K562 (cell line): ENCODE measurements around the gene AKT1S1. TPM values are rescaled to one million over a fixed set of nuclear protein-coding genes. Genes with fewer than 3 reads are reported as not detected.
A peak's percentile ranks its signal among the peaks of the same experiment; 100 is the strongest.

Source experiments
- ATAC-seq: fragments of 200-7000 bp; cut with Tn5 transposase; 3 replicates; pipeline ENCODE4 v1.9.1; 2020; ENCODE audit warnings: moderate library complexity
- BruUV-seq: library from RNA; stranded (reverse); fragments of 400-500 nt; replicated peaks from 2 replicates; lab custom pipeline; 2021; lab: Mats Ljungman, UMichigan
- CTCF ChIA-PET: fragments of 300-600 bp; formaldehyde crosslinking; extraction: SDS; loops from one replicate; lab custom pipeline; 2021; ENCODE audit warnings: low intra/inter-chr PET ratio; lab: Yijun Ruan, JAX
- POLR2A ChIA-PET: fragments of 300-600, 350-650 bp; sonication (Branson Sonifier 250); formaldehyde crosslinking; extraction: SDS; loops from one replicate; lab custom pipeline; 2021; ENCODE audit warnings: antibody characterized with exemption, inconsistent platforms; lab: Yijun Ruan, JAX
- DNase-seq, 4 experiments: peaks; one replicate each; pipeline versions ENCODE4 v3.0.0 to v3.0.0-alpha.2; 2011 to 2018; ENCODE audit warnings: low spot score in 3 of 4, mixed read lengths in 3 of 4; ENCODE audit errors: extremely low read depth in 1 of 4
- FAIRE-seq: peaks from 2 replicates; lab custom pipeline; 2011; peaks lifted over from hg19 to GRCh38; lab: Jason Lieb, UNC
- H2AFZ ChIP-seq: 2 replicates; pipeline ENCODE4 v1.6.0; 2011; ENCODE audit warnings: low read depth, low read length, control low read depth, inconsistent platforms
- H3K27ac ChIP-seq: fragments of 200-600 bp; 3 replicates; pipeline ENCODE4 v1.8.0; 2011; ENCODE audit warnings: low read depth, mild to moderate bottlenecking, control low read depth, inconsistent platforms, low read length, moderate library complexity, mixed read lengths; ENCODE audit errors: extremely low read depth
- H3K27me3 ChIP-seq, 2 experiments: fragments of 300-600 bp in 1 of 2; 2 replicates in 1 of 2; 3 replicates in 1 of 2; pipeline versions ENCODE4 v1.6.0 to v1.8.0; 2011; ENCODE audit warnings: inconsistent platforms in 2 of 2, low read length in 2 of 2, mild to moderate bottlenecking in 1 of 2, mixed read lengths in 1 of 2, moderate library complexity in 1 of 2; ENCODE audit not compliant: control insufficient read depth in 2 of 2, insufficient read depth in 2 of 2
- H3K36me3 ChIP-seq: fragments of 300-600 bp; 3 replicates; pipeline ENCODE4 v1.8.0; 2011; ENCODE audit warnings: mild to moderate bottlenecking, low read length, inconsistent platforms; ENCODE audit not compliant: control insufficient read depth, insufficient read depth
- H3K4me1 ChIP-seq, 2 experiments: fragments of 200-600 bp in 1 of 2; replicated peaks in 1 of 2; 2 replicates in 1 of 2; 3 replicates in 1 of 2; pipeline versions ENCODE4 v1.5.1 to v1.8.0; 2011; ENCODE audit warnings: inconsistent platforms in 2 of 2, low read length in 2 of 2, mild to moderate bottlenecking in 1 of 2, mixed read lengths in 1 of 2, moderate library complexity in 1 of 2; ENCODE audit not compliant: control insufficient read depth in 2 of 2, insufficient read depth in 2 of 2
- H3K4me2 ChIP-seq: 2 replicates; pipeline ENCODE4 v1.6.1; 2011; ENCODE audit warnings: low read length, control low read depth, inconsistent platforms, mixed read lengths; ENCODE audit not compliant: insufficient read depth
- H3K4me3 ChIP-seq: fragments of 200-600 bp; sonication (generic), shearing (Covaris generic); 2 replicates; pipeline ENCODE4 v1.5.1; 2016; ENCODE audit warnings: control low read depth, inconsistent platforms
- H3K79me2 ChIP-seq: fragments of 200-600 bp; 3 replicates; pipeline ENCODE4 v1.8.0; 2011; ENCODE audit warnings: low read length, inconsistent platforms; ENCODE audit not compliant: control insufficient read depth, insufficient read depth
- H3K9ac ChIP-seq, 2 experiments: 2 replicates each; pipeline versions ENCODE4 v1.6.0 to v1.6.1; 2011; ENCODE audit warnings: low read depth in 2 of 2, low read length in 2 of 2, control low read depth in 1 of 2, inconsistent platforms in 1 of 2, mild to moderate bottlenecking in 1 of 2, mixed read lengths in 1 of 2; ENCODE audit not compliant: insufficient read depth in 1 of 2
- H3K9me1 ChIP-seq: one replicate; pipeline ENCODE4 v1.6.0; 2011; ENCODE audit warnings: inconsistent platforms, mild to moderate bottlenecking, low read length, moderate library complexity; ENCODE audit not compliant: control insufficient read depth, insufficient read depth
- H3K9me3 ChIP-seq: replicated peaks from 2 replicates; pipeline ENCODE4 v1.5.1; 2011; ENCODE audit warnings: low read depth, low read length, inconsistent platforms; ENCODE audit not compliant: control insufficient read depth, insufficient read depth
- H4K20me1 ChIP-seq: replicated peaks from 2 replicates; pipeline ENCODE4 v1.6.1; 2011; ENCODE audit warnings: low read length, inconsistent platforms, mixed read lengths; ENCODE audit not compliant: control insufficient read depth, insufficient read depth
- CCAR2 ChIP-seq: fragments of 200-400 bp; formaldehyde crosslinking; IDR thresholded peaks from 2 replicates; pipeline ENCODE4 v1.6.1; 2017; ENCODE audit warnings: mild to moderate bottlenecking, low read depth, low read length
- EGR1 ChIP-seq: fragments of 450-650 bp; conservative IDR thresholded peaks from 2 replicates; pipeline ENCODE4 v1.6.1; 2017; ENCODE audit warnings: mild to moderate bottlenecking
- MBD1 ChIP-seq: fragments of 250-450 bp; sonication (Bioruptor Pico); IDR thresholded peaks from 2 replicates; pipeline ENCODE4 v1.8.0; 2022; ENCODE audit warnings: inconsistent platforms
- POLR2G ChIP-seq: fragments of 200-400 bp; formaldehyde crosslinking; IDR thresholded peaks from 2 replicates; pipeline ENCODE4 v1.6.1; 2017; ENCODE audit warnings: low read depth, mild to moderate bottlenecking, antibody characterized with exemption, low read length, moderate library complexity
- SIN3A ChIP-seq, 2 experiments: fragments of 150-350 bp in 1 of 2; IDR thresholded peaks; 2 replicates each; pipeline ENCODE4 v1.6.1; 2011 to 2016; ENCODE audit warnings: borderline replicate concordance in 2 of 2, low read depth in 2 of 2, low read length in 2 of 2, mild to moderate bottlenecking in 2 of 2, moderate library complexity in 2 of 2; ENCODE audit not compliant: control insufficient read depth in 1 of 2
- SP2 ChIP-seq: IDR thresholded peaks from 2 replicates; pipeline ENCODE4 v1.6.1; 2011; ENCODE audit warnings: mild to moderate bottlenecking, low read depth, low read length, moderate library complexity; ENCODE audit not compliant: poor library complexity, severe bottlenecking; ENCODE audit errors: extremely low read depth
- WGBS: fragments of 100-300 bp; shearing (Covaris generic); methylation state at CpG from one replicate; pipeline ENCODE4 v1.1.6; 2016; ENCODE audit warnings: low coverage, mixed read lengths; ENCODE audit not compliant: insufficient coverage; ENCODE audit errors: missing lambda C conversion rate; 5-methylcytosine and 5-hydroxymethylcytosine counted together
- in situ Hi-C: fragments of 300-500 bp; cut with MboI; formaldehyde crosslinking; loops from 4 replicates; pipeline ENCODE4 v1.15.0; 2018; ENCODE audit warnings: inconsistent platforms, mixed read lengths
- intact Hi-C: fragments of 100-400 bp; cut with micrococcal nuclease; formaldehyde crosslinking; loops from 2 replicates; pipeline ENCODE4 v1.14.2; 2022
- polyA plus RNA-seq, 8 experiments: library from polyadenylated mRNA; depleted of rRNA in 4 of 8; stranded (reverse) in 5 of 8; unstranded in 3 of 8; fragments of >200 nt; fragmentation: Nextera tagmentation in 2 of 8; fragmentation: Illumina TruSeq in 1 of 8; extraction: Ambion mirVana in 2 of 8; extraction: Trizol in 1 of 8; gene quantifications; 2 replicates each; pipeline versions ENCODE4 v1.2.1 to v1.2.3, GENCODE V29; 2011 to 2014; ENCODE audit warnings: inconsistent platforms in 1 of 8, missing spikeins in 1 of 8
- total RNA-seq, 7 experiments: library from RNA; depleted of rRNA in 6 of 7; stranded (reverse); fragments of >200 nt in 6 of 7; fragmentation: Illumina TruSeq in 2 of 7; extraction: Trizol in 2 of 7; gene quantifications; 2 replicates each; pipeline versions ENCODE4 v1.2.1 to v1.2.3, GENCODE V29; 2011 to 2021; ENCODE audit warnings: low replicate concordance in 1 of 7

Gene AKT1S1
- total and polyA plus RNA-seq, 9 of the 15 experiments (the other 6 are each of a cell fraction or from before 2014, with no cell fraction given) = 1.2 to 50.3 (median 17.1) TPM

DNA sequence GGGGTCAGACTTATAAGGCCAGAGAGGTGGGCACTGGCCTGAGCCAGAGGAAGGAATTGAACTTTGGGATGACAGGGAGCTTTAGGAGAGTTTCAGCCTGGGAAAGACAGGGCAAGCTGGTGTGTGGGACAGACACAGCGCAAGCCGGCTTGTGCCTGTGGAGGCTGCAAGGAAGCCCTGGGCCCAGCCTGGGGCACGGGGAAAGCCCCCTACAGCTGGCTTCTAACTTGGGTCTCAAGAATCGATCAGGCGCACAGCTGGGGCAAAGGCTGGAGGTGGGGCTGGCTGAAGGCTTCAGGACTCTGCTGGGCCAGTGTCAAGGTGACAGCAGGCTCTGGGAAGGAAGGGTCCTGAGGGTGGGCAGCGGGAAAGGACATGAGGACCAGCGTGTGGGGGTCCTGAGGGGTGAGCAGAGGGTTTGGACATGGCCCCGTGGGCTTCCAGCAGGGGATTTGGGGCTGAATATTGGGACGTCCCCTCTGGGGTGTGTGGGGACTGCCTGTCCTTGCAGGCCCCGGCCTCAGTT is 23.2 kb downstream of the AKT1S1 start:
- DNase-seq (no peak), FAIRE-seq (no peak), ATAC-seq (no peak)
- no TSS peak for BruUV-seq
- intact Hi-C loops (no loop called here), in situ Hi-C loops (no loop called here)
- Histone ChIP-seq H3K36me3 (peaks cover 65% of the 10 kb centered on the region), H3K4me3 (no peak overlapping the region), H3K9ac (peak overlapping the region in 1 of 2 experiments; percentile 73; a peak in 2 of 4 replicates), H3K4me2 (no peak overlapping the region), H3K27ac (no peak overlapping the region), H2AFZ (no peak overlapping the region), H3K9me3 (0 out of 2 replicates have a peak, but pooled peaks cover 2% of the 10 kb centered on the region), H3K9me1 (peaks cover 8% of the 10 kb centered on the region), H3K27me3 (no peaks in the 10 kb centered on the region), H4K20me1 (peaks cover 25% of the 10 kb centered on the region), H3K79me2 (peaks cover 51% of the 10 kb centered on the region), H3K4me1 (peaks cover 24 to 81% of the 10 kb centered on the region in 2 experiments)
- 94% methylated on average over 9 of the region's 10 CpGs for WGBS
- ChIA-PET POLR2A (interaction anchor here (0.6 to 1.7 kb wide), 6 partner anchors 9 to 508 kb away, joined by 3 to 9 read pairs (median 4); no protein-coding TSS in a partner anchor), CTCF (no interaction called here)
- TF ChIP-seq CCAR2 (no peak), POLR2G (peak; percentile 65; the same call in 1 of the 2 replicates)

GRCh38 chr19:49852631-49853126 is 24.5 kb downstream of the AKT1S1 start:
- Histone ChIP-seq H3K4me2 (peak overlapping the region; percentile 92), H4K20me1 (peaks cover 22% of the 10 kb centered on the region), H2AFZ (no peak overlapping the region), H3K9me3 (0 out of 2 replicates have a peak, but pooled peaks cover 5% of the 10 kb centered on the region), H3K9ac (peak overlapping the region; percentile 40 to 97; a peak in 2 of 4 replicates), H3K27me3 (no peaks in the 10 kb centered on the region), H3K79me2 (peaks cover 54% of the 10 kb centered on the region), H3K4me1 (peaks cover 36 to 75% of the 10 kb centered on the region in 2 experiments), H3K36me3 (peaks cover 52% of the 10 kb centered on the region), H3K9me1 (peaks cover 11% of the 10 kb centered on the region), H3K4me3 (peak overlapping the region; percentile 87), H3K27ac (no peak overlapping the region; the same call in 2 of the 3 replicates)
- intact Hi-C loops = no loop called here
- BruUV-seq = TSS peak; percentile 63
- ChIA-PET CTCF (no interaction called here), POLR2A (interaction anchor here (0.6 to 1.7 kb wide), 5 partner anchors 8 to 701 kb away, joined by 3 to 9 read pairs (median 5); no protein-coding TSS in a partner anchor)
- ATAC-seq (no peak), DNase-seq (no peak), FAIRE-seq (peak; percentile 23)
- in situ Hi-C loops = no loop called here
- TF ChIP-seq EGR1 (peak; percentile 90), SP2 (no peak), MBD1 (CRISPR knock-in tag) (0 out of 2 replicates have a peak, but pooled peaks have one; percentile 34), SIN3A (IDR thresholded peaks at IDR 0.05; ENCODE audit: borderline replicate concordance in 2 of 2, control insufficient read depth in 1 of 2, low read depth in 2 of 2, low read length in 2 of 2) (no peak)
- 56% methylated on average over 14 of the region's 14 CpGs for WGBS
